HepG2 (cell line): ENCODE data around the gene TUBA4A. TPM values are rescaled to one million over a fixed set of nuclear protein-coding genes. Genes with fewer than 3 reads are reported as not detected.

Source experiments
- AHR ChIP-seq: IDR thresholded peaks from 2 replicates; pipeline ENCODE4 v1.6.1; 2018; ENCODE audit warnings: missing genetic modification reagents, missing compliant biosample characterization
- ATM ChIP-seq: fragments of 450-650 bp; IDR thresholded peaks from 2 replicates; pipeline ENCODE4 v1.7.1; 2017; ENCODE audit warnings: mild to moderate bottlenecking, borderline replicate concordance
- CEBPG ChIP-seq: IDR thresholded peaks from 2 replicates; pipeline ENCODE4 v1.6.1; 2016
- CENPT ChIP-seq: sonication (generic); formaldehyde crosslinking; IDR thresholded peaks from 2 replicates; pipeline ENCODE4 v1.8.0; 2022; ENCODE audit warnings: low read depth, mild to moderate bottlenecking, moderate library complexity, missing genetic modification reagents
- E2F1 ChIP-seq: sonication (generic); formaldehyde crosslinking; IDR thresholded peaks from 2 replicates; pipeline ENCODE4 v1.5.0; 2020; ENCODE audit warnings: missing genetic modification reagents
- GATA4 ChIP-seq: sonication (generic); IDR thresholded peaks from 2 replicates; pipeline ENCODE4 v1.6.1; 2016; ENCODE audit warnings: antibody characterized with exemption, low read depth, borderline replicate concordance
- GATAD1 ChIP-seq: IDR thresholded peaks from 2 replicates; pipeline ENCODE4 v1.6.1; 2016; ENCODE audit warnings: missing genetic modification reagents, missing compliant biosample characterization
- MAFG ChIP-seq: sonication (generic); formaldehyde crosslinking; IDR thresholded peaks from 2 replicates; pipeline ENCODE4 v1.5.1; 2020; ENCODE audit warnings: mild to moderate bottlenecking, missing genetic modification reagents
- NKX3-1 ChIP-seq: sonication (generic); formaldehyde crosslinking; IDR thresholded peaks from 2 replicates; pipeline ENCODE4 v1.5.0; 2020; ENCODE audit warnings: missing genetic modification reagents
- NR1H2 ChIP-seq: sonication (generic); formaldehyde crosslinking; IDR thresholded peaks from 2 replicates; pipeline ENCODE4 v1.8.1; 2022; ENCODE audit warnings: low read depth, missing genetic modification reagents, borderline replicate concordance
- PCBP1 ChIP-seq: fragments of 200-400 bp; formaldehyde crosslinking; IDR thresholded peaks from 2 replicates; pipeline ENCODE4 v1.6.1; 2017; ENCODE audit warnings: mild to moderate bottlenecking, low read depth, low read length, borderline replicate concordance
- SIX1 ChIP-seq: sonication (generic); formaldehyde crosslinking; IDR thresholded peaks from 2 replicates; pipeline ENCODE4 v1.4.0; 2020; ENCODE audit warnings: missing genetic modification reagents, borderline replicate concordance
- SP5 ChIP-seq: IDR thresholded peaks from 2 replicates; pipeline ENCODE4 v1.6.1; 2016; ENCODE audit warnings: low read depth, borderline replicate concordance
- THRA ChIP-seq: sonication (generic); formaldehyde crosslinking; IDR thresholded peaks from 2 replicates; pipeline ENCODE4 v1.4.0; 2020; ENCODE audit warnings: missing genetic modification reagents, borderline replicate concordance
- ZBTB34 ChIP-seq: sonication (generic); formaldehyde crosslinking; IDR thresholded peaks from 2 replicates; pipeline ENCODE4 v1.8.0; 2022; ENCODE audit warnings: mild to moderate bottlenecking, missing genetic modification reagents
- ZBTB8A ChIP-seq: sonication (generic); formaldehyde crosslinking; IDR thresholded peaks from 2 replicates; pipeline ENCODE4 v1.4.0; 2020; ENCODE audit warnings: mild to moderate bottlenecking, low read depth, missing genetic modification reagents, borderline replicate concordance
- ZC3H13 ChIP-seq: sonication (generic); formaldehyde crosslinking; IDR thresholded peaks from 2 replicates; pipeline ENCODE4 v1.8.1; 2023; ENCODE audit warnings: mild to moderate bottlenecking, missing genetic modification reagents, moderate library complexity
- ZKSCAN5 ChIP-seq: sonication (generic); formaldehyde crosslinking; IDR thresholded peaks from 2 replicates; pipeline ENCODE4 v1.5.1; 2020; ENCODE audit warnings: mild to moderate bottlenecking, missing genetic modification reagents
- ZNF24 ChIP-seq: fragments of 450-650 bp; IDR thresholded peaks from 2 replicates; pipeline ENCODE4 v1.6.1; 2017; ENCODE audit warnings: antibody characterized with exemption, mild to moderate bottlenecking
- ZNF251 ChIP-seq: sonication (generic); formaldehyde crosslinking; IDR thresholded peaks from 2 replicates; pipeline ENCODE4 v1.9.0; 2021; ENCODE audit warnings: mild to moderate bottlenecking, missing genetic modification reagents
- ZNF256 ChIP-seq: sonication (generic); formaldehyde crosslinking; conservative IDR thresholded peaks from 2 replicates; pipeline ENCODE4 v1.4.0; 2020; ENCODE audit warnings: missing genetic modification reagents
- ZNF44 ChIP-seq: sonication (generic); formaldehyde crosslinking; IDR thresholded peaks from 2 replicates; pipeline ENCODE4 v1.5.1; 2020; ENCODE audit warnings: mild to moderate bottlenecking, missing genetic modification reagents
- ZNF7 ChIP-seq: IDR thresholded peaks from 2 replicates; pipeline ENCODE4 v1.6.1; 2016; ENCODE audit warnings: missing biosample characterization, missing genetic modification reagents
- ZNF782 ChIP-seq: sonication (generic); formaldehyde crosslinking; IDR thresholded peaks from 2 replicates; pipeline ENCODE4 v1.4.0; 2020; ENCODE audit warnings: missing genetic modification reagents, mild to moderate bottlenecking, borderline replicate concordance
- polyA plus RNA-seq, 8 experiments: library from polyadenylated mRNA; depleted of rRNA in 3 of 8; stranded (reverse) in 7 of 8; unstranded in 1 of 8; fragments of >200 nt; fragmentation: Illumina TruSeq in 4 of 8; extraction: Trizol in 4 of 8; gene quantifications; 2 replicates each; pipeline versions ENCODE4 v1.2.1 to v1.2.3, GENCODE V29; 2011 to 2016; ENCODE audit warnings: low read depth in 4 of 8, missing spikeins in 1 of 8, mixed read lengths in 1 of 8; ENCODE audit not compliant: insufficient read depth in 1 of 8
- total RNA-seq, 5 experiments: library from RNA; depleted of rRNA; stranded (reverse); fragments of >200 nt; fragmentation: Illumina TruSeq; extraction: Trizol; gene quantifications; 2 replicates each; pipeline ENCODE4 v1.2.3, GENCODE V29; 2016; ENCODE audit warnings: low read depth in 1 of 5

Gene TUBA4A
- total and polyA plus RNA-seq, 2 of the 13 experiments (the other 11 are each of a cell fraction or from before 2014, with no cell fraction given): 1.3 to 12.7 TPM

- peak; percentile 8; the same call in 1 of the 2 replicates for TF ChIP-seq E2F1 (CRISPR knock-in tag)
- TF ChIP-seq CEBPG (CRISPR knock-in tag): peak; percentile 79
- TF ChIP-seq SIX1 (CRISPR knock-in tag): no peak
- TF ChIP-seq AHR: peak; percentile 76; the same call in 1 of the 2 replicates
- 0 out of 2 replicates have a peak, but pooled peaks have one; percentile 67 for TF ChIP-seq PCBP1
- no peak for TF ChIP-seq THRA (CRISPR knock-in tag)
- TF ChIP-seq ZNF782 (CRISPR knock-in tag): no peak; the same call in 1 of the 2 replicates
- TF ChIP-seq MAFG (CRISPR knock-in tag): no peak
- TF ChIP-seq ZKSCAN5 (CRISPR knock-in tag): no peak
- TF ChIP-seq NR1H2 (CRISPR knock-in tag): no peak
- TF ChIP-seq NKX3-1 (CRISPR knock-in tag): no peak; the same call in 1 of the 2 replicates
- TF ChIP-seq GATAD1 (CRISPR knock-in tag): peak; percentile 95
- no peak for TF ChIP-seq GATA4
- no peak for TF ChIP-seq ZNF251 (CRISPR knock-in tag)
- no peak for TF ChIP-seq ZNF7 (CRISPR knock-in tag)
- peak; percentile 66 for TF ChIP-seq SP5 (CRISPR knock-in tag)
- no peak for TF ChIP-seq ZBTB34
- no peak for TF ChIP-seq ZBTB8A (CRISPR knock-in tag)
- TF ChIP-seq ATM: no peak
- TF ChIP-seq ZNF24: 0 out of 2 replicates have a peak, but pooled peaks have one; percentile 22
- TF ChIP-seq CENPT (CRISPR knock-in tag): no peak
- TF ChIP-seq ZC3H13 (CRISPR knock-in tag): no peak
- TF ChIP-seq ZNF44: peak; percentile 94
- TF ChIP-seq ZNF256 (CRISPR knock-in tag): no peak; the same call in 1 of the 2 replicates
Measured at GRCh38 chr2:219229305-219230058, 24.2 kb downstream of the TUBA4A start, which contains the start of the genes ANKZF1 and ATG9A (continued).
